Body of pancreas (tissue), 4 donors: Measurements from ENCODE around the gene KIF23. TPM values are rescaled to one million over a fixed set of nuclear protein-coding genes. Genes with fewer than 3 reads are reported as not detected.

Experiments
- ATAC-seq: fragments of 150-250 bp; one replicate; pipeline ENCODE4 v1.9.1; 2016
- DNase-seq, 4 donors: peaks; one replicate each; pipeline ENCODE4 v3.0.0-alpha.2; 2019
- H3K27ac ChIP-seq, 4 donors: fragments of 200-600 bp; sonication (generic); 1 replicate in 3 of 4; 2 replicates in 1 of 4; pipeline versions ENCODE4 v1.5.1 to v1.6.1; 2016 to 2019; ENCODE audit warnings: mild to moderate bottlenecking in 1 of 4, mixed read lengths in 1 of 4, moderate library complexity in 1 of 4
- H3K27me3 ChIP-seq, 2 donors: fragments of 200-600 bp; sonication (generic); one replicate each; pipeline ENCODE4 v1.6.0; 2016; ENCODE audit warnings: mild to moderate bottlenecking in 1 of 2
- H3K36me3 ChIP-seq, 2 donors: fragments of 200-600 bp; sonication (generic); replicated peaks in 1 of 2; 2 replicates each; pipeline ENCODE4 v1.5.1; 2016; ENCODE audit warnings: low read depth in 2 of 2; ENCODE audit not compliant: insufficient read depth in 1 of 2
- H3K4me1 ChIP-seq: fragments of 200-600 bp; sonication (generic); one replicate; pipeline ENCODE4 v1.6.0; 2016
- H3K4me3 ChIP-seq, 2 donors: fragments of 200-600 bp; sonication (generic); 1 replicate in 1 of 2; 2 replicates in 1 of 2; pipeline ENCODE4 v1.5.1; 2016 to 2019
- H3K9me3 ChIP-seq, 3 donors: fragments of 200-600 bp; sonication (generic); 1 replicate in 2 of 3; 2 replicates in 1 of 3; pipeline ENCODE4 v1.5.1; 2016
- CTCF ChIP-seq, 7 experiments: fragments of 450-650 bp in 4 of 7; fragments of 200-600 bp in 3 of 7; sonication (generic) in 3 of 7; IDR thresholded peaks; one replicate each; pipeline ENCODE4 v1.5.1; 2016 to 2019; ENCODE audit warnings: antibody characterized with exemption in 7 of 7
- POLR2A ChIP-seq, 3 donors: fragments of 450-650 bp; IDR thresholded peaks; one replicate each; pipeline ENCODE4 v1.6.1; 2016; ENCODE audit warnings: antibody characterized with exemption in 3 of 3, mild to moderate bottlenecking in 2 of 3
- WGBS, 2 donors: methylation state at CpG; one replicate each; pipeline ENCODE4 v1.1.5; 2017; 5-methylcytosine and 5-hydroxymethylcytosine counted together
- intact Hi-C: fragments of 100-400 bp; cut with DNase I; formaldehyde crosslinking; loops from one replicate; pipeline ENCODE4 v1.15.1; 2023
- total RNA-seq, 2 donors: library from RNA; depleted of rRNA; stranded (reverse); fragments of >200 nt; gene quantifications; one replicate each; pipeline ENCODE4 v1.1.0, GENCODE V29; 2016

Gene KIF23
- total RNA-seq, 2 donors from 2014 or later: 0.99 to 2.9 TPM

- Histone ChIP-seq H3K27ac (peak overlapping the region; percentile 41 to 91 (median 83)), H3K27me3 (no peaks in the 10 kb centered on the region), H3K4me3 (peak overlapping the region; percentile 10 to 13), H3K4me1 (peaks cover 9% of the 10 kb centered on the region), H3K9me3 (no peaks in the 10 kb centered on the region), H3K36me3 (no peaks in the 10 kb centered on the region)
- TF ChIP-seq CTCF (IDR thresholded peaks at IDR 0.05) (no peak), POLR2A (IDR thresholded peaks at IDR 0.05) (no peak)
- DNase-seq: no peak
- intact Hi-C loops: no loop called here
- 8 to 15% methylated on average over 13 of the region's 13 CpGs for whole genome bisulfite sequencing, 2 donors
- ATAC-seq: no peak
Observed at GRCh38 chr15:69463182-69463756, 49.1 kb downstream of the KIF23 start.

DNA sequence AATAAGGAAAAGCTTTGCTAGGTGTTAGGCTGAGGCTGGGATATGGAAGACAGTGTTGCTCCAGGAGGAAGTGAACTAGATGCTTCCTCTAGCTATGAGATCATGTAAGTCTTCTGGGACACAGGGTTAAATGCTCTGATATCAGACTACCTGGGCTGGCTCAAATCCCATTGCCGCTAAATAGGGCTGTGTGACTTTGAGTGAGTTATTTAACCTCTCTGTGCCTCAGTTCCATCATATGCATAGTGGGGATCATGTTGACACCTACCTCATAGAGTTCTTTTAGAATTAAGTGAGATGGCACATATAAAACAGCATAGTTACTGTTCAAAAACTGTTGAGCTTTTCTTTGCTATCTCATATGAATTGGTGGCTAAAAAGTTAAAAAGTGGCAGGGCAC lies 51.1 kb downstream of the KIF23 start:
- WGBS, 2 donors: 57 to 64% methylated on average over 1 of the region's 1 CpG
- Histone ChIP-seq H3K9me3 (no peaks in the 10 kb centered on the region), H3K4me3 (no peak overlapping the region), H3K27ac (no peak overlapping the region), H3K4me1 (peaks cover 9% of the 10 kb centered on the region), H3K27me3 (no peaks in the 10 kb centered on the region), H3K36me3 (no peaks in the 10 kb centered on the region)
- DNase-seq (no peak), ATAC-seq (no peak)
- intact Hi-C loops: no loop called here
- TF ChIP-seq CTCF (IDR thresholded peaks at IDR 0.05) (no peak), POLR2A (IDR thresholded peaks at IDR 0.05) (no peak)

- TF ChIP-seq CTCF (IDR thresholded peaks at IDR 0.05) (no peak), POLR2A (IDR thresholded peaks at IDR 0.05) (no peak)
- 24 to 46% methylated on average over 2 of the region's 2 CpGs for WGBS, 2 donors
- Histone ChIP-seq H3K27me3 (no peaks in the 10 kb centered on the region), H3K9me3 (no peaks in the 10 kb centered on the region), H3K4me3 (no peak overlapping the region), H3K4me1 (peaks cover 9% of the 10 kb centered on the region), H3K36me3 (no peaks in the 10 kb centered on the region), H3K27ac (no peak overlapping the region)
- intact Hi-C loops: no loop called here
- ATAC-seq (no peak), DNase-seq (no peak)
Observed at GRCh38 chr15:69466733-69467132, 52.6 kb downstream of the KIF23 start.

DNA sequence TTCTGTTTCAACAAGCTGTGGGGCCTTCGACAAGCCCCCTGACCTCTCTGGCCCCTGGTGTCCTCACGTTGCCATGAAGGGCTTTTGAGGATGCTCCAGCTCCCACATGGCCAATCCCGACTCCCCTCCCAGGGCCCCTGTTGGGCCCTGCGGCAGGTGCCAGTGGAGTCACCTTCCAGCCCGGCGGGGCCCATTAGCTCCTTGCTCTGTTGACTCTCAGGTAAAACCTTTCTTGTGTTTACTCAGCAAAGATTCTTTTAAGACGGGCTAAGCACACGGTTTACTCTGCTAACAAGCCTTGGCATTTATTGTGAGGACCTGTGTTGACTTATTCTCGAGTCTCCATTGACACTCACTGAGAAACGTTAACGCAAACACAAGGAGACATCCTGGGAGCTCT lies 53.5 kb downstream of the KIF23 start:
- TF ChIP-seq POLR2A (IDR thresholded peaks at IDR 0.05): no peak
- TF ChIP-seq CTCF (IDR thresholded peaks at IDR 0.05): no peak
- intact Hi-C loops: no loop called here
- DNase-seq: no peak

More for the DNA sequence above, 53.5 kb downstream of the KIF23 start:
- Histone ChIP-seq H3K27me3 (no peaks in the 10 kb centered on the region), H3K9me3 (no peaks in the 10 kb centered on the region), H3K36me3 (no peaks in the 10 kb centered on the region), H3K27ac (no peak overlapping the region), H3K4me1 (peaks cover 9% of the 10 kb centered on the region), H3K4me3 (no peak overlapping the region)
- no peak for ATAC-seq
- WGBS, 2 donors: 37 to 57% methylated on average over 11 of the region's 11 CpGs
